NT2/D1 (cell line): Measurements from ENCODE around the gene MGST2.
"Not testable (repeated sequence)": the region's sequence is repeated elsewhere in the genome, so short reads cannot be mapped to it uniquely, and the experiment has no call there.

Experiments used
- DNase-seq: peaks from one replicate; pipeline ENCODE4 v3.0.0-alpha.2; 2011; ENCODE audit warnings: low read depth, low spot score
- H3K27me3 ChIP-seq: 2 replicates; pipeline ENCODE4 v1.6.0; 2011; ENCODE audit warnings: mild to moderate bottlenecking; ENCODE audit not compliant: insufficient read length, insufficient read depth
- H3K36me3 ChIP-seq: 2 replicates; pipeline ENCODE4 v1.6.1; 2011; ENCODE audit warnings: mild to moderate bottlenecking, low read length, mixed read lengths; ENCODE audit not compliant: insufficient read depth, insufficient read length
- H3K4me1 ChIP-seq: 2 replicates; pipeline ENCODE4 v1.5.1; 2011; ENCODE audit not compliant: insufficient read depth, insufficient read length
- H3K4me3 ChIP-seq: 2 replicates; pipeline ENCODE4 v1.5.1; 2011; ENCODE audit warnings: low read depth; ENCODE audit not compliant: insufficient read length
- H3K9ac ChIP-seq: 2 replicates; pipeline ENCODE4 v1.6.0; 2011; ENCODE audit warnings: low read depth; ENCODE audit not compliant: insufficient read length
- H3K9me3 ChIP-seq: 2 replicates; pipeline ENCODE4 v1.5.1; 2011; ENCODE audit warnings: mild to moderate bottlenecking, low read length; ENCODE audit not compliant: insufficient read depth
- SUZ12 ChIP-seq: IDR thresholded peaks from 2 replicates; pipeline ENCODE4 v1.6.1; 2011; ENCODE audit not compliant: insufficient read length, insufficient read depth; ENCODE audit errors: extremely low read depth
- YY1 ChIP-seq: IDR thresholded peaks from 2 replicates; pipeline ENCODE4 v1.6.1; 2011; ENCODE audit not compliant: insufficient read length, insufficient read depth
- ZNF274 ChIP-seq: IDR thresholded peaks from 2 replicates; pipeline ENCODE4 v1.6.1; 2011; ENCODE audit warnings: mild to moderate bottlenecking, low read depth, low read length

MGST2 gene

DNA sequence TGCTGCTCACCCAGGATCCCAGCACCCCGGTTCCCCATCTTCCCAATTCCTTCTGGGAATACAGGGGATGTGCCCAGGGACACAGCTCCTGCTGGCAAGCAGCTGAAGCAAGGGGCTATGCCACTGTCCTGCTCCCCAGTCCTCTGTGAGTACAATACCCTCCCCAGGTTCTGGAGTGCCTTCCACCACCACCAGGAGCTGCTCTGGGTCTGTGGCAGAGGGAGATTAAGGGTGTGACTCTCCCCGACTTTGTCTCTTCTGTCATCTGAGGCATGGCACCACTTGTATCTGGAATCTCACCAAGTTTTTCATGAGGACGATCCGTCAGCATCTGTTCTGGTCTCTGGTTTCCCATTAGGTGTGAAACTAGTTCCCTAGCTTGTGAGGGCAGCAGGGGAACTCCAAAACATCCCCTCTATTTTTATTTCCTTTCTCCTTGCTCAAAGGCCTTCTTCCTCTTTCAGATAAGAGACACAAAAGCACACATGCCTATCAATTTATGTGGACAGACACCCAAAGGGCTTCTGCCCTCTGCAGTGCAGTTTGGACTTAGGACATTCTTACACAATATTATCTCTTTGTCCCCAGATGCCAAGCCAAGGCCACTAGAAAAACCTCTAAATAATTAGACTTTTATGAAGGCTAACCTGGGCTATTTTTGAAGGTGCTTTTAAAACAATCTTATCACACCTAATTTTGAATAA, 26.8 kb downstream of the MGST2 start:
- no peak for DNase-seq
- no peak for TF ChIP-seq YY1
- no peak for TF ChIP-seq ZNF274
- no peak for TF ChIP-seq SUZ12
- H3K9me3 ChIP-seq: no peaks in the 10 kb centered on the region
- no peaks in the 10 kb centered on the region for H3K36me3 ChIP-seq
- H3K4me1 ChIP-seq: no peaks in the 10 kb centered on the region
- H3K4me3 ChIP-seq: no peak overlapping the region
- no peaks in the 10 kb centered on the region for H3K27me3 ChIP-seq
- no peak overlapping the region for H3K9ac ChIP-seq

DNA sequence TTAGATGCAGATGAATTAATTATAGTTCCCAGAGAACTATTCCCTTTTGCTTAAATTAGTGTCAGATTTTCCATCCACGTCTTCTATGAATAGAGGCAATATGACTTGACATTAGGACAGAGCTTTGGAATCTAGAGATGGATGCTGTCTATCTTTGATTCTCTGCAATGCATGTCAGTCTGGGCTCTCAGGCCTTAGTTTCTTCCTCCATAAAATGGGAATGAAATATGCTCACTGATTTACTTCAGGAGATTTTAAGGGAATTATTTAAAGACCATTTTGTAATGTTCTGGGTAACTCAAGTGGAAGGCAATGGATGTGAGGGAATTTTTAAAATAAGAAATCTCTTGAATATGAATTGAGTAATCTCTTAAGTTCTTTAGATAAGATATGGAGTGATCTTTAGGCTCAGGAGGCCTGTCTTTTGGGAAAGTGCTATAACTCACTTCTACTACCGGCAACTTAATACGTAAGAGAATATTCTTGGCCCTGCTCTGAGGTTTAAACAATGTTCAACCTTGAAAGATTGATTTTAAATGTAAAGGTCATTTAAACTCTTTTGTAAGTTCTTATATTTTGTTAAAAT, 29.0 kb downstream of the MGST2 start:
- no peaks in the 10 kb centered on the region for H3K36me3 ChIP-seq
- DNase-seq: no peak
- no peaks in the 10 kb centered on the region for H3K9me3 ChIP-seq
- H3K4me1 ChIP-seq: no peaks in the 10 kb centered on the region
- TF ChIP-seq SUZ12 (no peak), ZNF274 (no peak), YY1 (no peak)
- H3K4me3 ChIP-seq: no peak overlapping the region
- no peak overlapping the region for H3K9ac ChIP-seq
- H3K27me3 ChIP-seq: no peaks in the 10 kb centered on the region

- H3K4me1 ChIP-seq: no peaks in the 10 kb centered on the region
- no peak for TF ChIP-seq YY1
- TF ChIP-seq SUZ12: no peak
- no peak for TF ChIP-seq ZNF274
- no peaks in the 10 kb centered on the region for H3K27me3 ChIP-seq
- no peaks in the 10 kb centered on the region for H3K36me3 ChIP-seq
- no peaks in the 10 kb centered on the region for H3K9me3 ChIP-seq
- no peak for DNase-seq
- no peak overlapping the region for H3K4me3 ChIP-seq
- H3K9ac ChIP-seq: no peak overlapping the region
These were observed 30.9 kb downstream of the MGST2 start for GRCh38 chr4:139696491-139696890.

DNA sequence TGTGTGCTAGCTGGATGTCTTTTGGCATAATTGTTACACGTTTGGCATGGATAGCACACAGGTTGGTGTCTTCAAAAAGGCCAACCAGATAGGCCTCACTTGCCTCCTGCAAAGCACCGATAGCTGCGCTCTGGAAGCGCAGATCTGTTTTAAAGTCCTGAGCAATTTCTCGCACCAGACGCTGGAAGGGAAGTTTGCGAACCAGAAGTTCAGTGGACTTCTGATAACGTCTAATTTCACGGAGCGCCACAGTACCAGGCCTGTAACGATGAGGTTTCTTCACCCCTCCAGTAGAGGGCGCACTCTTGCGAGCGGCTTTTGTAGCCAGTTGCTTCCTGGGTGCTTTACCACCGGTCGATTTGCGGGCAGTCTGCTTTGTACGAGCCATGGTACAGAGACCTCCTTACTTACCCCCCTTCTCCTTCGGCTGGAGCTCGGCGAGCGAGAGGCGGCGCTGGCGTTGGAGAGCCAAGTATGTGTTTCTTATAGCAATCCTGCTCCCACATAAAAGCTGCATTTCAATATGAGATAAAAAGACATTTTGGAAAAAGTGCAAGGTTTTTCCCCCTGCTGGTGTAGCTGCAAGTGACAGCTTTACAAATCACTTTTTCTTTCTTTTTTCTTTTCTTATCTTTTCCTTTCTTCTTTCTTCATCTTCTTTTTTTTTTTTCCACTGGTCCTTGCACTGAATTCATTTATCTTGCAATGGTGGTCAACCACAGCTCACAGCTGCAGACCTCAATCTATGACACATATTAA, 32.7 kb downstream of the MGST2 start:
- not testable (repeated sequence) for H3K27me3 ChIP-seq, H3K9me3 ChIP-seq, DNase-seq, H3K4me3 ChIP-seq, H3K4me1 ChIP-seq, H3K36me3 ChIP-seq, H3K9ac ChIP-seq

DNA sequence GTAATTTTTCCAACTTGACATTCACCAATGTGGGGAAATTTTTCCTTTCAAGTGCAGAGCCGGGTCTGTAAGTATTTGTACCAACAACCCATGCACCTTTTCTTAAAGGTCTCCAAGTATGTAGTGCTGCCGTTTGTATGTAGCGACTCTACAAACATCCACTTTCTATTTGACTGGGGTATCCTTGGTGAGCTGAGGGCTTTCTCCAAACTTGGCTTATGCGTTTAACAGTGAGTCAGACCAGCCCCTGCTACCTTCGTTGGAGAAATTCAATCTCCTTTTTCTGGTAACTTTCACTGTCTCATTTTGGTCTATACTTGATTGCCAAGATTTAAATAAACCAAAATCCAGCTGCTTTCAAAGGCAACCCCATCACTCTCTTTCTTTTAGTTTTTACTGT, 34.9 kb downstream of the MGST2 start:
- TF ChIP-seq SUZ12: no peak
- no peak for TF ChIP-seq YY1
- TF ChIP-seq ZNF274: no peak
- no peak overlapping the region for H3K9ac ChIP-seq
- H3K4me1 ChIP-seq: no peaks in the 10 kb centered on the region
- H3K27me3 ChIP-seq: no peaks in the 10 kb centered on the region
- no peaks in the 10 kb centered on the region; the same call in 1 of the 2 replicates for H3K9me3 ChIP-seq
- H3K36me3 ChIP-seq: peaks cover 6% of the 10 kb centered on the region
- DNase-seq: no peak
- H3K4me3 ChIP-seq: no peak overlapping the region

GRCh38 chr4:139704915-139705485, 39.4 kb downstream of the MGST2 start:
- TF ChIP-seq SUZ12 (no peak), ZNF274 (no peak), YY1 (no peak)
- no peak for DNase-seq
- H3K9me3 ChIP-seq: no peaks in the 10 kb centered on the region; the same call in 1 of the 2 replicates
- no peaks in the 10 kb centered on the region for H3K27me3 ChIP-seq
- no peak overlapping the region for H3K9ac ChIP-seq
- peaks cover 6% of the 10 kb centered on the region for H3K36me3 ChIP-seq
- H3K4me3 ChIP-seq: no peak overlapping the region
- no peaks in the 10 kb centered on the region for H3K4me1 ChIP-seq

DNA sequence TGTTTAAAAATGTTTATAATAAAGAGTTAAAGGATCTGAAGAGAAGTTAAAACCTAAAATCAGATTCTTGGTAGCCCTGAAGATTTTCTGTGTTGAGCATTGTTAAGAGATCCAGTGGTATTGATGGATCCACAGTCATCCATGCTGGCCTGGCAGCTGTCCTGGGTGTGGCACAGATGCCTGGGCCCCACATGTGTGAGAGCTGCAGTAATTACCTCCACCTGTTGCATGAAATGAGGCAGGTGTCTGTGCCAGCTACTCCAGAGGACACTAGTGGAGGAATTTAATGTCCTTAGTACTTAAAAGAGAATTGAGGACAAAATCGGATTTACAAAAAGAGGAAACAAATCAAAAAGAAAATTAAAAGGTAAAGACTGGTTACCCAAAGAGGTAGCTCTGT, 44.0 kb downstream of the MGST2 start:
- Histone ChIP-seq H3K9ac (no peak overlapping the region), H3K4me1 (no peaks in the 10 kb centered on the region), H3K27me3 (no peaks in the 10 kb centered on the region), H3K36me3 (no peaks in the 10 kb centered on the region), H3K9me3 (no peaks in the 10 kb centered on the region), H3K4me3 (no peak overlapping the region)
- no peak for DNase-seq
- no peak for TF ChIP-seq SUZ12
- TF ChIP-seq YY1: no peak
- TF ChIP-seq ZNF274: no peak
